Central memory CD8-positive, alpha-beta T cell (primary cell): ENCODE data around the gene SRSF2.
A peak's percentile ranks its signal among the peaks of the same experiment; 100 is the strongest.
"Not testable (repeated sequence)": the region's sequence is repeated elsewhere in the genome, so short reads cannot be mapped to it uniquely, and the experiment has no call there.

Source experiments
- ATAC-seq: fragments of 150-1000 bp; cut with Tn5 transposase; replicated peaks from 2 replicates; pipeline ENCODE4 v1.10.0; 2022; ENCODE audit warnings: mild to moderate bottlenecking, moderate FRiP score, moderate number of reproducible peaks; ENCODE audit not compliant: poor library complexity, severe bottlenecking; ENCODE audit errors: extremely low read depth
- DNase-seq, 2 donors: peaks; one replicate each; pipeline ENCODE4 v3.0.0; 2021; ENCODE audit warnings: low spot score in 2 of 2
- H3K27ac Mint-ChIP-seq: one replicate; pipeline ENCODE4 v1.8.0; 2022; ENCODE audit warnings: low read depth, mild to moderate bottlenecking, moderate library complexity, mixed read lengths
- H3K27me3 Mint-ChIP-seq: one replicate; pipeline ENCODE4 v1.8.0; 2022; ENCODE audit warnings: mixed read lengths
- H3K36me3 Mint-ChIP-seq: one replicate; pipeline ENCODE4 v1.8.0; 2022; ENCODE audit warnings: mild to moderate bottlenecking, moderate library complexity, mixed read lengths; ENCODE audit not compliant: insufficient read depth
- H3K4me1 Mint-ChIP-seq: one replicate; pipeline ENCODE4 v1.8.0; 2022; ENCODE audit warnings: mixed read lengths
- H3K4me3 Mint-ChIP-seq: one replicate; pipeline ENCODE4 v1.8.0; 2022; ENCODE audit warnings: mild to moderate bottlenecking, moderate library complexity, mixed read lengths
- H3K9me3 Mint-ChIP-seq: one replicate; pipeline ENCODE4 v1.8.0; 2022; ENCODE audit warnings: mixed read lengths

SRSF2 gene

DNA sequence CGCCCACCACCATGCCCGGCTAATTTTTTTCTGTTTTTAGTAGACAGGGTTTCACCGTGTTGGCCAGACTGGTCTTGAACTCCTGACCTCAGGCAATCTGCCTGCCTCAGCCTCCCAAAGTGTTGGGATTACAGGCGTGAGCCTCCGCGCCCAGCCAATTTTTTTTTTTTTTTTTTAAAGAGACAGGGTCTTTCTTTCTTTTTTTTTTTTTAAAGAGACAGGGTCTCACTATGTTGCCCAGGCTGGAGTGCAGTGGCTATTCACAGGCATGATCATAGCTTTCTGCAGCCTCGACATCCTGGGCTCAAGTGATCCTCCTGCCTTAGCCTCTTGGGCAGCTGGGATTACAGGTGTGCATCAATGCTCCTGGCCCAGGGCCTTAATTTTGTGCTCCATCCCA, 24.8 kb downstream of the SRSF2 start:
- not testable (repeated sequence) for H3K27me3 Mint-ChIP-seq, DNase-seq, H3K9me3 Mint-ChIP-seq, H3K4me3 Mint-ChIP-seq, ATAC-seq, H3K27ac Mint-ChIP-seq
- Mint-ChIP-seq H3K36me3 (peaks cover 35% of the 10 kb centered on the region), H3K4me1 (peaks cover 45% of the 10 kb centered on the region)

DNA sequence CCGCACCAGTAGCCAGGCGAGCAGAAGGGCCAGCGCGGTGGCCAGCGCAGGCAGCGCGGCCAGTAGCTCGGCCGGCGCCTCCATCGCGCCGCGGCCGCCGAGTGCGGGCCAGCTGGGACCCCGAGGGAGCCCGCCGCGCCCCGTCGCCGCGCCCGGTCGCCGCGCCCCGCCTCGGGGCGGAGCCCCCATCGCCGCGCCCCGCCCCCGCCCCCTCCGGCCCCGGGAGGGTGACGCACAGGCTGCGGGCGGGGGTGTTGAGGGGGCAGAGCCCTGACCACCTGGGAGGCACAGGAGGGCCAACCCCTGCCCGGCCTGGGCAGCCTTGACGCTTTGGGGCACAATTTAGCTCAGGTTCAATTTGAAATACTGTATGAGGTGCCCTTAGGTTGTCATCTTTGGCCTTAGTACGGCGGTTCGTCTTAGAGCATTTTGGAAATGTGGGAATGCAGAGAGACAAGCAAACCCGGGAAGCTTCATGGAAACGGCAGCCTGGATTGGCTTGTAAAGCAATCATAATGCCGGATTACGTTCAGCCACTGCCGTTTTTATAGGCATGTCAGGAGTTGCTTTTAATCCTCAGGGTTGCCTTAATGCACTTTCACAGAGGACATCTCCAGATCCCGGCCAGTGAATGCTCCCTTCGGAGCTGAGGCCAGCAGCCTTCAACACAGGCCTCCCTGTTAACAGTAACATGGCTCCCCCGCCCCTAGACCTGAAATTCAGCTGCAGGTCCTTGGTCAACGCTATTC, 26.1 kb downstream of the SRSF2 start, which contains the start of gene MXRA7:
Gene MXRA7, minus strand, starts transcription at position 103 of the 749 bp plus-strand sequence. Its CDS starts 19 bp downstream, at position 84.
- Mint-ChIP-seq H3K27ac (no peak within 1 kb of the TSS), H3K4me3 (peak within 1 kb of the TSS; percentile 72), H3K9me3 (no peaks in the 10 kb centered on the region), H3K4me1 (peaks cover 32% of the 10 kb centered on the region), H3K36me3 (peaks cover 22% of the 10 kb centered on the region), H3K27me3 (no peaks in the 10 kb centered on the region)
- DNase-seq, result peak; percentile 32 to 33
- ATAC-seq, result peak; percentile 34

DNA sequence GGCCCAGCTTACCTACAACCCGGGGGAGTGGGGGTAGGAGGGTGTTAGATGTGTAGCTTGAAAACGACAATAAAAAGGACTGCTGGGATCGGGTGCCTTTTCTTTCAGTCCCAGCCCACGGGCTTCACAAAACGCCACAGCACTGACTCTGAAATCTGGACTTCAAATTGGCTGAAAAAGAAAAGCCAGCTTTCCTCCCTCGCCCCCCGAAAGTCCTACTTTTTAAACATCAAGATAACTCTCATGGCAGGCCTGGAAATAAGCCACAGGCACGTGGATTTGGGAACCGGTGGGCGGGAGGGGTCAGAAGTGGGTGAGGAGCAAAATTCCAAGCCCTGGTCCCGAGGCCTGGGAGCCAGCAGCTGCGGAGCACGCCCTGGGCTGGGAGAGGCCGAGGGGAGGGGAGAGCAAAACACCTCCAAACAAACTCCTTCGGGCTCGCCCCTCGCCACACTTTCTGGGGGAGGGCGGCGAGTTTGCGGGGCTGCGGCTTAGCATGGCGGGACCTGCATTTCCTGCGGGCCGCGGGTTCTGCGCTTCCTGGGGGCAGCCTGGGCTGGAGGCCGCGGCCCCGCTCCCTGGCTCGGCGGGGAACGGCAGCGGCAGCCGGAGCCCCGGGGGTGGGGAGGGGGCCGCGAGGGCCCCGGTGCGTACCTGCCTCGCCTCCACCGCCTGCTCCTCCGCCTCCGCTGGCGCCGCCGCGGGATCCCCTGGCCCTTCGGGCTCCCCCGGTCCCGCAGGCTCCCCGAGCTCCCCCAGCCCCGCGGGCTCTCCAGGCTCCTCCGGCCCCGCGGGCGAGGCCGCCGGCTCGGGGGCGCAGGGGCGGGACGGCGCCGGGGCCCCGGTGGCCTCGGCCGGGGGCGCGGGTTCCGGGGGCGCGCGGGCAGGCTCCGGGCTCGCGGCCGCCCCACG, 26.9 kb downstream of the SRSF2 start:
- Mint-ChIP-seq H3K4me3 (peak overlapping the region; percentile 72), H3K36me3 (peaks cover 13% of the 10 kb centered on the region), H3K4me1 (peaks cover 24% of the 10 kb centered on the region)
- not testable (repeated sequence) for DNase-seq, ATAC-seq, H3K9me3 Mint-ChIP-seq, H3K27ac Mint-ChIP-seq, H3K27me3 Mint-ChIP-seq

DNA sequence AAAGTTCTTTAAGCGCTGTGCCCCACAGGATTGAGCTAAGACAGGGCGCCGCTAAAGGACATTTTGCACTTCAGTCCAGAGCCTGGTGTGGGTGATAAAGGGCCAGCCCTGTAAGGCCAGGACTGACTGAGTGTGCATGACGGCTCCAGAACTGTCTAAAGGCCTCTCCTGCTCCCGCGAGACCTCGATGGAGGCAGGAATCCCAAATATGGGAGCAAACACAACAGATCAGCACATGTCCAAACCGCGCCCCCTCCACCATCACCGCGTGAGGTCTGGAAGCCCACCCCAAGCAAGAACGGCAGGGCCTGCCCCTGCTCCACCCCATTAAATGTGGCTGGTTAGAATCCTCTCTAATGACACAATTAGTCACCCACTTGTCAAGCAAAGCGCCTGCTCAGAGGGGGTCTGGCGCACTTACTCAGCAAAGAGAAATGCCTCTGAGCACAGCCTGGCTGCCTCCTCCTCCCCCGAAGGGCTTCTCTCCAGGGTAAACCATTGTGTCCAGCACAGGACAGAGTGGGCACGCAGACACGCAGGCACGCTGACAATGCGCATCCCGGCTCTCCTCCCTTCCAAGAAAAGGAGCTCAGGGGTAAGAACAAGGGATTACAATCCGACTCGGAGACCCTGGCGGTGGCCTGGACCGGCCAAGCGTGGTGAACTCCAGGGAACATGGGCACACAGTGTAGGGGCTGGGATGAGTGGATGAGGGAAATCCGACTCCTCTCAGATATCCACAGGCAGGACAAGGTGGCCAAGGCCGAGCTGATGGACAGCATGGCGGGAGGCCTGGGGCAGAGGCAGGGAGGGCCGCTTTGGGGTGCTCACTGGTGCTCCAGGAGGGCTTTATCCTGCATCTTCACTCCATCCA, 27.8 kb downstream of the SRSF2 start:
- Mint-ChIP-seq H3K27me3 (no peaks in the 10 kb centered on the region), H3K36me3 (peaks cover 9% of the 10 kb centered on the region), H3K27ac (no peak overlapping the region), H3K9me3 (no peaks in the 10 kb centered on the region), H3K4me3 (peak overlapping the region; percentile 72), H3K4me1 (peaks cover 17% of the 10 kb centered on the region)
- ATAC-seq (no peak), DNase-seq (no peak)

DNA sequence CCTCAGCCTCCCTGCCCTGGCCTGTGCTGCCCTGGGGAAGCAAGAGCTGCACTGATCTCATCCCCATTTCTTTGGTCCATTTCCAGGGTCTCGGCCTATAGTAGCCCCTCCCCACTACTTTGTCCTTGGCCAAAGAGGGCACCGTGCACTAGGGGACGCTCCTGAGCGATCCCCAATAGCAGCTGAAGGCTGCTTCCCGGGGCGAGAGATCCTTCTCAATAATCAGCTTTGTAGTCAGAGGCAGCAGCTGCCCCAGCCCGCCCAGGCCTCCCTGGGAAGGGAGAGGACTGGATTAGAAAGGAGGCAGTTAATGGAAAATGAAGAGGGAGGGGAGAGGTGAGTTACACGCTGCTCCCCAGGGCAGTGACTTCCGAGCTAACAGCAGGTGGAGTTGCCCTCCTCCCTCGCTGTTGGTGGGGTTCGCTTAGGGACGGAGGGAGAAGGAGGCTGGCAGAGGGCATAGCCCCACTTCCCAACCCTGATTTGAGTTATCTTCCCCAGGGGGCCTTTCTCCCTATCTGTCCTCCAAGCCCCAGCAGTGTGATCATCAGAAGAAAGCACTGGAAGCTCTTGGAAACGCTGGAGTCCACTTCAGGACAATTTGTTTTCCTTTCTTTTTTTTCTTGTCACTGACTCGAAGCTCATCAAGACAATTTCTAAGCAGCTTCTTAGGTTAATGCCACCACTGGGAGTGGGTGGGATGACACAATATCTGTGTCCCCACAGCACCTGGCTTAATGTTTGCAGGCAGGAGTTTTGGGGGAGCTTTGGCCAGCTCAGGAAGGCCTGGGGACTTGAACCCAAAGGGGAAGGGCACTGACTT, 28.9 kb downstream of the SRSF2 start:
- Mint-ChIP-seq H3K27me3 (no peaks in the 10 kb centered on the region), H3K36me3 (peaks cover 5% of the 10 kb centered on the region), H3K27ac (no peak overlapping the region), H3K9me3 (no peaks in the 10 kb centered on the region), H3K4me3 (peak overlapping the region; percentile 72), H3K4me1 (peaks cover 17% of the 10 kb centered on the region)
- no peak for ATAC-seq
- DNase-seq, result no peak

DNA sequence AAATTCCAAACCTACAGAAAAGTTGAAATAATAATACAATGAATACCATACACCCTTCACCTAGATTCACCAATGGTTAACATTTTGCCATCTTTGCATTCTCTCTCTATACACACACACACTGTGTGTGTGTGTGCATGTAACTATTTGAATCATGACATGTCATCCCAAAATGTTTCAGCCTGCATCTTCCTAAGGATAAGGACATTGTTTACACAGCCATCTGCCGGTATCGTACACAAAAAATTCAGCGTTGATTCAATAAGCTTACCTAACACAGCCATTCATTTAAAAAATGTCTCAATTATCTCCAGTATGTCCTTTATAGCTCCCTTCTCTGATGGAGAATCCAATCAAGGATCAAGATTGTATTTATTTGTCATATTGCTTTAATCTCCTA, 30.3 kb downstream of the SRSF2 start:
- no peak for DNase-seq
- Mint-ChIP-seq H3K27ac (no peak overlapping the region), H3K9me3 (no peaks in the 10 kb centered on the region), H3K36me3 (no peaks in the 10 kb centered on the region), H3K4me3 (no peak overlapping the region), H3K27me3 (no peaks in the 10 kb centered on the region), H3K4me1 (peaks cover 20% of the 10 kb centered on the region)
- no peak for ATAC-seq

DNA sequence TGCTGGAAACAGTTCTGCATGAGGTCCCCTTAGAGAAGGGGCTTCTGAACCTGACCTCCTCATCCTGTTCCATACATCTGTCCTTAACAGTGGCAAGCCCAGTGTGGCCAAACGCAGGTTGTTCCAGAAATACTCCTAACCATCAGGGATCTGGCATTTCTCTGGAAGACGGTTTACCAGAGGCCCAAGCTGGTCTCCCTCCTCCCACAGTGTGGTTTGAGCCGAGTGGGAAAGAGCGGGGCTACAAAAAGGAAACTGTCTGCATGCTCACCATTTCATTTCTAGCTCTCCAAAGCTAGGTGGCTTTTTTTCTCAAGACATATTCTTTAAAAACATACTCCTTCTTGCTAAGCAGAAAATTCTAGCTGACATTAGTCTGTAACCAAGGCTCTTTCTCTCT, 32.3 kb downstream of the SRSF2 start:
- no peak for ATAC-seq
- Mint-ChIP-seq H3K9me3 (no peaks in the 10 kb centered on the region), H3K27me3 (no peaks in the 10 kb centered on the region), H3K4me3 (no peak overlapping the region), H3K36me3 (no peaks in the 10 kb centered on the region), H3K27ac (no peak overlapping the region), H3K4me1 (peaks cover 27% of the 10 kb centered on the region)
- no peak for DNase-seq

DNA sequence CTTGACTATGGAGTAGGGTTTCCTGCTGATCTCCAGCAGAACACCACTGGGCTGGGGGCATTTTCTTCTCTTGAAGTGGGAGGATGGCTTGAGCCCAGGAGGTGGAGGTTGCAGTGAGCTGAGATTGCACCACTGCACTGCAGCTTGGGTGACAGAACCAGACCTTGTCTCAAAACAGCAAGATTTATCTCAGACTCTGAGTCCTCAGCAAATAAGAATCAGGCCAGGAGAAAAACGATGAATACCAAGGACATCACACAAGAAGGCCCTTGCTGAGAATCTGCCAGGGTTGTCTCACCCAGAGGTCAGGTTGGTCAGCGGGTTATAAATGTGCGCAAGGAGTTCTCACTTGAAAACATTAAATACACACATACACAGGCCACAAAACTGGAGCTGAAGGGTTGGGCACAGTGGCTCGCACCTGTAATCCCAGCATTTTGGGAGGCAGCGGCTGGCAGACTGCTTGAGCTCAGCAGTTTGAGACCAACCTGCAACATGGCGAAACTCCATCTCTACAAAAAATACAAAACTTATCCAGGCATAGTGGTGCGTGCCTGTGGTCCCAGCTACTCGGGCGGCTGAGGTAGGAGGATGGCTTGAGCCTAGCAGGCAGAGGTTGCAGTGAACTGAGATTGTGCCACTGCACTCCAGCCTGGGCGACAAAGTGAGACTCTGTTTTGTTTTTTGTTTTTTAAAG, 34.0 kb downstream of the SRSF2 start:
- Mint-ChIP-seq H3K4me3 (no peak overlapping the region), H3K9me3 (no peaks in the 10 kb centered on the region), H3K36me3 (no peaks in the 10 kb centered on the region), H3K27me3 (no peaks in the 10 kb centered on the region), H3K27ac (no peak overlapping the region), H3K4me1 (peaks cover 26% of the 10 kb centered on the region)
- DNase-seq, result no peak
- no peak for ATAC-seq

DNA sequence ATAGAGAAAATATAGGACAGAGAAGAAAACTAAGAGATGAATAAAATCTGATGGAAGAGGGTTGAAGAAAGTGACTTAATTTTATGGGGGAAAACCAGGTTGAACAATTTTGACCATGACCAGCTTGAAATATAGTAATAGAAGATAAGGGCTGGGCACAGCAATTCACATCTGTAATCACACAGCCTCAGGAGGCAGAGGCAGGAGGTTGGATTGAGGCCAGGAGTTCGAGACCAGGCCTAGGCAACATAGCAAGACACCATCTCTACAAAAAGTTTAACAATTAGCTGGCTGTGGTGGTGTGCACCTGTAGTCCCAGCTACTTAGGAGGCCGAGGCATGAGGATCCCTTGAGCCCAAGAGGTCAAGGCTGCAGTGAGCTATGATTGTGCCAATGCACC, 35.1 kb downstream of the SRSF2 start:
- Mint-ChIP-seq H3K27ac (no peak overlapping the region), H3K4me1 (peaks cover 26% of the 10 kb centered on the region), H3K27me3 (no peaks in the 10 kb centered on the region), H3K36me3 (no peaks in the 10 kb centered on the region), H3K9me3 (no peaks in the 10 kb centered on the region), H3K4me3 (no peak overlapping the region)
- DNase-seq (no peak), ATAC-seq (no peak)

DNA sequence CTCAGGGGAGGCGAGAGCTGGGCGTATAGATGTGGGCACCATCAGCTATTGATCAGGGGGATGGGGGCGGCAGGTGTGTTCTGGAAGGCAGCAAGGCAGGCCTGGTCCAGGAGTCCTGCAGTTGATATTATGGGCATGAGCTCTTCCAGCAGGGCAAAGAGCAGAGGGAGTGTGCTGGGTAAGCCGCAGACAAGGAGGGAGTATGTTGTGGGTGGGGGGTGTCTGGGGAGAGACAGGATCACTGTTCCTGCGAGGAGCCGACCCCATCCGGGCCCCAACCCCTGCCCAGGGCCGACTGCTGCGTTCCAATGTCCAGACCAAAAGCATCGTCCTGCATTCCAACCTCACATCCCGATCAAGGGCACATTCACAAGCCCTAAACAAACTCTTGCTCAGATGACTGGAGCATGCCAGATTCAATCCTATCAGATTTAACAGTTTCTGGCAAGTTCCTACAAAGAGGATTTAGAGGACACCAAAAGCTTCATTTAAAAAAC, 35.6 kb downstream of the SRSF2 start:
- Mint-ChIP-seq H3K4me1 (peaks cover 26% of the 10 kb centered on the region), H3K27ac (no peak overlapping the region), H3K36me3 (no peaks in the 10 kb centered on the region), H3K9me3 (no peaks in the 10 kb centered on the region), H3K27me3 (no peaks in the 10 kb centered on the region), H3K4me3 (no peak overlapping the region)
- no peak for DNase-seq
- ATAC-seq, result no peak
